NCI-H2081 (cell line): ENCODE measurements around the gene TBC1D16.

Experiments
- DNase-seq, 2 experiments: peaks; one replicate each; lab custom pipeline; 2025; lab: John Stamatoyannopoulos, UW

The TBC1D16 gene

GRCh38 chr17:80025140-80025539, 10.5 kb downstream of the TBC1D16 start:
- peak; percentile 84 to 91 for DNase-seq

DNA sequence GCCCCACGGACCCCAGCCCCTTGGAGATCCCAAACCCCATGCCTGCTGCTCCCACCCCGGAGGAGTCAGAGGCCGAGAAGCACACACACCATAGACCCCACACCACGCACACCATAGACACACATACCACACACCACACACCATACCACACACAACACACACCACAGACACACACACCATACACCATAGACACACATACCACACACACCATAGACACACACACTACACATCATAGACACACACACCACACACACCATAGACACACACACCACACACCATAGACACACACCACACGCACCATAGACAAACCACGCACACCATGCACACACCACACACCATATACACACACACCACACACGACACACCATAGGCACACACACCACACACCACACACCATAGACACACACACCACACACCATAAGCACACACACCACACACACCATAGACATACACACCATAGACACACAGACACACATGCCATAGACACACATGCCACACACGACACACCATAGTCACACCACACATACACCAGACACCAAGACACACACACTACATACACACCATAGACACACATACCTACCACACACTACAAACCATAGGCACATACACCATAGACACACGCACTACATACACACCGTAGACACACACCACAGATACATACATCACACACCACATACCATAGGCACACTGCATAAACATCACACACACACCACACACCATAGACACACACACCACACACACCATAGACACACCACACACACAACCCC, 11.3 kb downstream of the TBC1D16 start:
- DNase-seq = no peak

- DNase-seq = no peak
Observed at GRCh38 chr17:80023481-80024205, 12.0 kb downstream of the TBC1D16 start.

GRCh38 chr17:80021600-80021999, 14.1 kb downstream of the TBC1D16 start:
- DNase-seq = no peak

DNA sequence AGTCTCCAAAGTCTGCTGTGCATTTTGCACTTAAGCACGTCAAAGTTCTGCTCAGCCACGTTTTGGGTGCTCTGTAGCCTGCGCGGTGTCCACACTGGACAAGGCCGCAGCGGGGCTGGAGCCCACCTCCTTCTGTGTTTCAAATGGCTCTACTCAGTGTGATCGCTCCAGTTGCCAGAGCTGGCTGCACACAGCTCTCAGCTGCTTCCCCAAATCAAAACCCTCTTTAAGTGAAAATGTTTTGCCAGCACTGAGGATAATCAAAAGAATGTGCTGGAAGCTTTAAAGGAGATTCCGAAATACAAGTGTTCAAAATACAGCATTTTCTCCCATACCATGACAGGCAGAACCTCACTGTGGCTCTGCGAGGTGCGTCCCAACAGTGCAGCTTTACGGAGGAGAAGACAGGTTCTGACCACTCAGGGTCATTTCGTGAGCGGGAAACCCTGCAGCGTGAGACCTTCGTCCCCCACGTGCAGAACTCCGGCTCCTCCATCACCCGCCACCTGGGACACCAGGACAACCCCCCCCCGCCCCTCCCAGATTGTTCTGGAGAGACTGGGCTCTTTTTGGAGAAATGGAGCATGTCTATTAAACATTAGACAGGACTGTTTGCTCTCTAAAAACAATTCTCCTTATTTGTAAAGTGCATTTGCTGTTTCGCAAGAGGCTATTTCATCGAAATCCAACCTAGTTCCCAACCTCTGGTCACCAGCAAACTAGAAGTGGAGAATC, 16.6 kb downstream of the TBC1D16 start:
- DNase-seq = no peak

DNA sequence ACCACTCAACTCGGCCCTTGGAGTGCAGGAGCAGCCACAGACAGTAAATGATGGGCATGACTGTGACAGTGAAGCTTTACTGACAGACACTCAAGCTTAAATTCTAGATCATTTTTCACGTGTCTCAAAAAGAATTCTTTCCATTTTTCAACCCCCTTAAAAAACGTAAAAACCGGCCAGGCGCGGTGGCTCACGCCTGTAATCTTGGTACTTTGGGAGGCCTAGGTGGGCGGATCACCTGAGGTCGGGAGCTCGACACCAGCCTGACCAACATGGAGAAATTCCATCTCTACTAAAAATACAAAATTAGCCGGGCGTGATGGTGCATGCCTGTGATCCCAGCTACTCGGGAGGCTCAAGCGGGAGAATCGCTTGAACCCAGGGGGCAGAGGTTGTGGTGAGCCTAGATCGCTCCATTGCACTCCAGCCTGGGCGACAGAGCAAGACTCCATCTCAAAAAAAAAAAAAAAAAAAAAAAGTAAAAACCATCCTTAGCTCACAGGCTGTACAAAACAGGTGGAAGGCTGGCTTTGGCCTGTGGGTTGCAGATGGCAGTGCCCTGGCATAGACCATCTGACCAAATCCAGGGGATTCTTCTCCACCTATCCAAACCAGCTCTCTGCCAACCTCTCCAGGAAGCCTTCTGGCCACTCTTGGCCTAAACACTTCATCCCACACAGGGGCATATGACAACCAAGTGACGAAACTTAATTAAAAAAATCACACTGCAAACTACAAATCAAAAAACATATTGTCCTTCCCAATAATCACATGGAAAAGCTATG, 18.3 kb downstream of the TBC1D16 start:
- DNase-seq = no peak

- no peak for DNase-seq
Observed at GRCh38 chr17:80012765-80013741, 22.6 kb downstream of the TBC1D16 start.

GRCh38 chr17:80011989-80012555, 23.6 kb downstream of the TBC1D16 start:
- no peak for DNase-seq

DNA sequence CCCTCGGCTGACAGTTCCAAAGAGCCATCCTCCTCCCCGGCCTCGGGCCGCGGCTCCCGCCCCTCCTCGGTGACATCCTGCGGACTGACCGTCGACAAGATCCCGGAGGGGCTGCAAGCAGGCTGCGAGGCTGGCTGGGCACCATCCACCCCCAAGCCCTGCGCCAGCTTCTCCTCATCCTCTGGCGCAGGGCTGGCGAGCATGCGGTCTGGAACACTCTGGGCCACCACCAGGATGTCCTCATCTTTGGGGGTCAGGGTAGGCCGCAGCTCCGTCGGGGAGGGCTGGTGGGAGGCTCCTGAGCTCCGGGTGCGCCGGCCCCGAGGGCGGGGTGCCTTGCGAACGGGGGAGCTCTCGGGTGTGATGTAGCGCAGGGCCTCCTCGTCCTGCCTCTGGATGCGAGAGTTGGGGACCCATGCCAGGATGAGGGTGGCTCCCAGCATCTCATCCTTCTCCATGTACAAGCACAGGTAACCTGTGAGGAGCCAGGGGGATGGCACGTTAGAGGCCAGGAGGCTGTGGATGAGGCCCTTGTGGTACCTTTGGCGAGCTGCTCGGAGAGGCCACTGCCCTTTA, 25.3 kb downstream of the TBC1D16 start:
- no peak for DNase-seq

DNA sequence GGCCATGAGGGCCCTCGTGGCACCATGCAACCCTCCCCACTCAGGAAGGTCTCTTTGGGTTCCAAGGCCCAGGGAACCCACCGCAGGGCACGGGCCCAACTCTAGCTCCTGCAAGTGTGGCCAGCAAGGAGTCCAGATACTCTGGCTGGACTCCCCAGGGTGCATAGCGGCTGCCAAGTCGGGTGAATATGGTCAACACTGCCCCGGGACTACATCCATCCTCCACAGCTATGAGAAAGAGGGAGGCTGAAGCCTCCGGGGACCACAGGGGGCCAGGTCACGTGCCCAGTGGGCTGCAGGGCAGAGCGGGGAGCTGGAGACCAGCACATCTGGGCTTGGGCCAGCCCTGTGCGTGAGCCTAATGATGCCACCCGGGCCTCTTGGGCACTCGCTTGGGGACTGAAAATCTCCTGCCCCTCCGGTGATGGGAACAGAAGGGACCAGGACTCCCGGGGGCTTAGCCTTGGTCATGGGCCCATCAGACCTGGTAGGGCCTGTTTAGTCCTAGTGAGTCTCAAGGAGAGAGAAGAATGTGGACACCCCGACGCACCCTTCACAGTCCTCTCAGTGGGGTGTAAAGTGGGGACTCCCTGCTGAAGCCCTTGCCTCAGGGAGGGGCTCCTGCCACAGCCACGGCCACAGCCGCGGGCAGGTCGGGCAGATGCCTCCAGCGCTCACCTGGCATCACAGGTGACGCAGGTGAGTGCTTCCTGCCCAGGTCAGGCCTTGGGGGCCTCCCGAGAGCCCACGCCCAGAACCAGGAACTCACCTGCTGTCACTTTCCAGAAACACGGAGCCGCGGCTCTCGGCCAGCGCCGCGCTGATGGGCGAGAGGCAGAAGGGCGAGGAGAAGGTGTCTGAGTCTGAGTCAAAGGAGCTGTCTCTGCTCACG, 26.0 kb downstream of the TBC1D16 start:
- no peak for DNase-seq

GRCh38 chr17:80008848-80009247, 26.8 kb downstream of the TBC1D16 start:
- no peak for DNase-seq

GRCh38 chr17:80008383-80008840, 27.3 kb downstream of the TBC1D16 start:
- DNase-seq = peak; percentile 92 to 95

DNA sequence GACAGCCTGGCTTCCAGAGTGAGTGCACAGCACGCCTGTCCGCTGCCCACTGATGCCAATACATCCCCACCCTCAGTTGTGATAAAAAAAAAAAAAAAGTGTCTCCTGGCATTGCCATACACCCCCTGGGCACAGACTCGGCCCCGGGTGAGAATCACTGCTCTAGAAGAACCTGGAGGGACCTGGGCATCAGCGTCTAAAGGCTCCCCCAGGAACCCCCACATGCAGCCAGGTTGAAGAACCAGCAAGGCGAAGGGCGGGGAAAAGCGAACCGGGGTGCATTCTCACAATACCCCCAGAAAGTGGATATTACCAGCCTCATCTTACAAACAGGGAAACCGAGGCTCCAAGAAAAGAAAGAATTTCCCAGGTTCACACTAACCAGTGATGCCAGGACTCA, 27.7 kb downstream of the TBC1D16 start:
- no peak for DNase-seq

- no peak for DNase-seq
Observed at GRCh38 chr17:80006811-80007752, 28.6 kb downstream of the TBC1D16 start.

DNA sequence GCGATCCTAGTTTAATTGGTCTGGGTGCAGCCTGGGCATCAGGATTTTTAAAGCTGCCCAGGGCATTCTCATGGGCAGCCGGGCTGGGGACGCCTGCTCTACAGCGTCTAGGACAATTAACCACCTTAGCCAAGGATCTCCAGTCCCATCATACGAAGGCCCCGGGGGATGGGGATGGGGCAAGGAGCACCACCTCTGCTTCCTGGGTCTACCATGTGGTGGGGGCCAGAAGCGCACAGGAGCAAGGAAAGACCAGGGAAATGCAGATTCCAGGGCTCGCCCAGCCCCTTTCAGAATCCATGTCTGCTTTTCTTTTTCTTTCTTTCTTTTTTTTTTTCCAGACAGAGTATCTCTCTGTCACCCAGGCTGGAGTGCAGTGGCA, 29.3 kb downstream of the TBC1D16 start:
- DNase-seq = no peak

GRCh38 chr17:80005360-80006338, 30.0 kb downstream of the TBC1D16 start:
- peak; percentile 44 to 60 for DNase-seq

DNA sequence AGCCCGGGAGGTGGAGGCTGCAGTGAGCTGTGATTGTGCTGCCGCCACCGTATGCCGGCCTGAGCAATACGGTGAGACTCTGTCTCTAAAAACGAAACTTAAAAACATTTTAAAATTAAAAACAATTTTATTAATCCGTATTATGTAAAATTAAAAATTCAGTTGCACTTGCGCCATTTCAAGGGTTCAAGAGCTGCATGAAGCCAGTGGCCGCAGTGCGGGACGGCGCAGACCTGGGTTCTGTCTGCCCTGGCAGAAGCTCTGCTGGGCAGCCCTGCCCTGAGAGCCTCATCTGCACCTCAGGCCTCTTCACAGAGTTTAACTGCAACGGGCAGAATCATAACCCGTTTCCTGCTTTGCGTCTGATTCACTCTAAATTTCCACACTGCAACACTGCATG, 31.7 kb downstream of the TBC1D16 start:
- DNase-seq = no peak
